Neural cell (in vitro differentiated cells): ENCODE results near the gene AOAH. TPM values are rescaled to one million over a fixed set of nuclear protein-coding genes. Genes with fewer than 3 reads are reported as not detected.

Experiments used
- H2AFZ ChIP-seq: fragments of 200-600, 300-800 bp; sonication (generic), shearing (Covaris generic); 2 replicates; pipeline ENCODE4 v1.6.0; 2014; ENCODE audit warnings: low read depth, mild to moderate bottlenecking, antibody characterized with exemption, low read length, moderate library complexity
- H3F3A ChIP-seq: fragments of 200-600 bp; shearing (Covaris generic); 2 replicates; pipeline ENCODE4 v1.6.1; 2016; ENCODE audit warnings: mild to moderate bottlenecking, moderate library complexity, mixed read lengths, antibody characterized with exemption, low read length; ENCODE audit not compliant: insufficient read depth, poor library complexity, severe bottlenecking
- H3K27ac ChIP-seq: fragments of 200-600, 300-800 bp; sonication (generic), shearing (Covaris generic); 2 replicates; pipeline ENCODE4 v1.5.1; 2014; ENCODE audit warnings: mild to moderate bottlenecking, low read length, moderate library complexity
- H3K27me3 ChIP-seq: fragments of 300-800, 200-600 bp; sonication (generic), shearing (Covaris generic); 2 replicates; pipeline ENCODE4 v1.6.0; 2014; ENCODE audit warnings: mild to moderate bottlenecking, low read depth, low read length, moderate library complexity; ENCODE audit not compliant: insufficient read depth
- H3K36me3 ChIP-seq: fragments of 300-800, 200-600 bp; sonication (generic), shearing (Covaris generic); 2 replicates; pipeline ENCODE4 v1.5.1; 2014; ENCODE audit warnings: mild to moderate bottlenecking, antibody characterized with exemption, low read length, moderate library complexity; ENCODE audit not compliant: insufficient read depth
- H3K4me2 ChIP-seq: fragments of 300-800, 200-600 bp; sonication (generic), shearing (Covaris generic); 2 replicates; pipeline ENCODE4 v1.6.0; 2014; ENCODE audit warnings: mild to moderate bottlenecking, low read length
- H3K4me3 ChIP-seq: fragments of 300-800, 200-600 bp; sonication (generic), shearing (Covaris generic); 2 replicates; pipeline ENCODE4 v1.5.1; 2014; ENCODE audit warnings: mild to moderate bottlenecking, low read length, moderate library complexity
- H3K79me2 ChIP-seq: fragments of 200-600 bp; shearing (Covaris generic); replicated peaks from 2 replicates; pipeline ENCODE4 v1.6.0; 2014; ENCODE audit warnings: mild to moderate bottlenecking, low read length, moderate library complexity; ENCODE audit not compliant: insufficient read depth
- H3K9ac ChIP-seq: fragments of 300-800, 200-600 bp; sonication (generic), shearing (Covaris generic); 2 replicates; pipeline ENCODE4 v1.6.1; 2016; ENCODE audit warnings: mild to moderate bottlenecking, low read length, mixed read lengths
- H3K9me2 ChIP-seq: fragments of 200-600 bp; shearing (Covaris generic); 2 replicates; pipeline ENCODE4 v1.6.1; 2016; ENCODE audit warnings: mild to moderate bottlenecking, low read length, mixed read lengths; ENCODE audit not compliant: insufficient read depth
- H3K9me3 ChIP-seq: fragments of 200-600, 300-800 bp; sonication (generic), shearing (Covaris generic); 2 replicates; pipeline ENCODE4 v1.6.1; 2016; ENCODE audit warnings: mild to moderate bottlenecking, mixed run types, low read length, moderate library complexity, mixed read lengths
- H4K20me1 ChIP-seq: fragments of 200-600 bp; shearing (Covaris generic); 2 replicates; pipeline ENCODE4 v1.6.1; 2016; ENCODE audit warnings: mild to moderate bottlenecking, mixed run types; ENCODE audit not compliant: insufficient read depth
- CTCF ChIP-seq: fragments of 450-650 bp; IDR thresholded peaks from 2 replicates; pipeline ENCODE4 v1.5.1; 2014; ENCODE audit warnings: antibody characterized with exemption, mild to moderate bottlenecking, moderate library complexity; ENCODE audit not compliant: poor library complexity, severe bottlenecking
- EP300 ChIP-seq: fragments of 450-650 bp; conservative IDR thresholded peaks from 2 replicates; pipeline ENCODE4 v1.6.1; 2014; ENCODE audit warnings: antibody characterized with exemption, mild to moderate bottlenecking, moderate library complexity; ENCODE audit not compliant: poor library complexity, severe bottlenecking
- EZH2 ChIP-seq: fragments of 200-600, 300-800 bp; shearing (Covaris generic), sonication (generic); IDR thresholded peaks from 2 replicates; pipeline ENCODE4 v1.6.1; 2014; ENCODE audit warnings: antibody characterized with exemption, low read length, borderline replicate concordance, mild to moderate bottlenecking; ENCODE audit not compliant: insufficient read depth, poor library complexity, severe bottlenecking
- MXI1 ChIP-seq: fragments of 450-650 bp; conservative IDR thresholded peaks from 2 replicates; pipeline ENCODE4 v1.6.1; 2014; ENCODE audit warnings: antibody characterized with exemption, mild to moderate bottlenecking; ENCODE audit not compliant: poor library complexity, severe bottlenecking
- POLR2AphosphoS5 ChIP-seq: IDR thresholded peaks from 2 replicates; pipeline ENCODE4 v1.6.1; 2012
- RAD21 ChIP-seq: fragments of 450-650 bp; conservative IDR thresholded peaks from 2 replicates; pipeline ENCODE4 v1.6.1; 2014; ENCODE audit warnings: antibody characterized with exemption, mild to moderate bottlenecking, moderate library complexity
- REST ChIP-seq: IDR thresholded peaks from 2 replicates; pipeline ENCODE4 v1.6.1; 2012; ENCODE audit warnings: borderline replicate concordance
- SMC3 ChIP-seq: fragments of 450-650 bp; conservative IDR thresholded peaks from 2 replicates; pipeline ENCODE4 v1.6.1; 2014; ENCODE audit warnings: antibody characterized with exemption, mild to moderate bottlenecking, moderate library complexity; ENCODE audit not compliant: poor library complexity
- TAF1 ChIP-seq: IDR thresholded peaks from 2 replicates; pipeline ENCODE4 v1.6.1; 2012; ENCODE audit warnings: low read depth
- polyA plus RNA-seq: library from polyadenylated mRNA; depleted of rRNA; stranded (reverse); fragments of >200 nt; gene quantifications from 2 replicates; pipeline ENCODE4 v1.2.3, GENCODE V29; 2014

AOAH gene
- polyA plus RNA-seq, 1 donor from 2014 or later = 4.3 TPM

GRCh38 chr7:36570528-36571189, 153.6 kb downstream of the AOAH start:
- Histone ChIP-seq H3K9me3 (no peaks in the 10 kb centered on the region), H3K27me3 (no peaks in the 10 kb centered on the region), H3K27ac (no peak overlapping the region), H2AFZ (no peak overlapping the region), H3K9me2 (no peaks in the 10 kb centered on the region), H3K9ac (no peak overlapping the region), H4K20me1 (no peaks in the 10 kb centered on the region), H3F3A (no peaks in the 10 kb centered on the region), H3K36me3 (no peaks in the 10 kb centered on the region), H3K79me2 (no peaks in the 10 kb centered on the region), H3K4me2 (no peak overlapping the region), H3K4me3 (no peak overlapping the region)
- no peak for TF ChIP-seq POLR2AphosphoS5
- no peak for TF ChIP-seq CTCF
- TF ChIP-seq TAF1 = no peak
- TF ChIP-seq EP300 = no peak
- TF ChIP-seq MXI1 = no peak
- no peak for TF ChIP-seq EZH2
- TF ChIP-seq RAD21 = no peak
- no peak for TF ChIP-seq SMC3
- TF ChIP-seq REST = no peak

GRCh38 chr7:36568452-36568849, 155.8 kb downstream of the AOAH start:
- no peaks in the 10 kb centered on the region for H3K36me3 ChIP-seq
- H3K79me2 ChIP-seq = no peaks in the 10 kb centered on the region
- no peaks in the 10 kb centered on the region for H3K9me2 ChIP-seq
- no peaks in the 10 kb centered on the region for H3K27me3 ChIP-seq
- no peak overlapping the region for H2AFZ ChIP-seq
- TF ChIP-seq REST = no peak
- no peak for TF ChIP-seq EZH2
- no peak for TF ChIP-seq SMC3
- TF ChIP-seq MXI1 = no peak
- TF ChIP-seq POLR2AphosphoS5 = no peak
- TF ChIP-seq TAF1 = no peak
- no peak for TF ChIP-seq RAD21
- no peak for TF ChIP-seq EP300
- TF ChIP-seq CTCF = no peak
- H3K9me3 ChIP-seq = no peaks in the 10 kb centered on the region
- no peaks in the 10 kb centered on the region for H3F3A ChIP-seq
- H3K4me2 ChIP-seq = no peak overlapping the region
- no peaks in the 10 kb centered on the region for H4K20me1 ChIP-seq
- H3K4me3 ChIP-seq = no peak overlapping the region
- no peak overlapping the region for H3K27ac ChIP-seq
- H3K9ac ChIP-seq = no peak overlapping the region
